Natural killer cell (primary cell): ENCODE data around the gene SLC6A11. TPM values are rescaled to one million over a fixed set of nuclear protein-coding genes. Genes with fewer than 3 reads are reported as not detected.

Source experiments
- ATAC-seq, 3 donors: fragments of 150-1000 bp in 2 of 3; fragments of 200-7000 bp in 1 of 3; cut with Tn5 transposase; 1 replicate in 1 of 3; 2 replicates in 2 of 3; pipeline ENCODE4 v1.10.0; 2021; ENCODE audit warnings: mild to moderate bottlenecking in 2 of 3, moderate library complexity in 2 of 3
- DNase-seq, 2 donors: peaks; one replicate each; pipeline versions ENCODE4 v3.0.0 to v3.0.0-alpha.2; 2013 to 2021; ENCODE audit warnings: mixed read lengths in 1 of 2
- H3K27ac ChIP-seq: one replicate; pipeline ENCODE4 v1.5.1; 2013; ENCODE audit warnings: mild to moderate bottlenecking, low read length
- H3K27me3 ChIP-seq: one replicate; pipeline ENCODE4 v1.6.1; 2013; ENCODE audit warnings: low read length; ENCODE audit not compliant: control insufficient read depth, insufficient read depth
- H3K36me3 ChIP-seq: one replicate; pipeline ENCODE4 v1.6.1; 2013; ENCODE audit warnings: low read length; ENCODE audit not compliant: control insufficient read depth, insufficient read depth
- H3K4me1 ChIP-seq: one replicate; pipeline ENCODE4 v1.6.1; 2013; ENCODE audit warnings: low read length; ENCODE audit not compliant: control insufficient read depth, insufficient read depth
- H3K4me3 ChIP-seq: one replicate; pipeline ENCODE4 v1.5.1; 2013; ENCODE audit warnings: low read length
- H3K9me3 ChIP-seq: one replicate; pipeline ENCODE4 v1.6.1; 2013; ENCODE audit warnings: low read length; ENCODE audit not compliant: control insufficient read depth, insufficient read depth
- H3K27ac Mint-ChIP-seq, 2 donors: one replicate each; pipeline ENCODE4 v1.8.0; 2022; ENCODE audit warnings: mild to moderate bottlenecking in 2 of 2, mixed read lengths in 2 of 2, moderate library complexity in 1 of 2
- H3K27me3 Mint-ChIP-seq, 2 donors: one replicate each; pipeline ENCODE4 v1.8.0; 2022; ENCODE audit warnings: low read depth in 2 of 2, mixed read lengths in 2 of 2
- H3K36me3 Mint-ChIP-seq: one replicate; pipeline ENCODE4 v1.8.0; 2022; ENCODE audit warnings: mixed read lengths
- H3K4me1 Mint-ChIP-seq, 2 donors: one replicate each; pipeline ENCODE4 v1.8.0; 2022; ENCODE audit warnings: mixed read lengths in 2 of 2
- H3K4me3 Mint-ChIP-seq: one replicate; pipeline ENCODE4 v1.8.0; 2022; ENCODE audit warnings: mild to moderate bottlenecking, moderate library complexity, mixed read lengths
- H3K9me3 Mint-ChIP-seq, 2 donors: one replicate each; pipeline ENCODE4 v1.8.0; 2022; ENCODE audit warnings: mixed read lengths in 2 of 2
- WGBS: methylation state at CpG from one replicate; pipeline ENCODE4 v1.1.7; 2013; ENCODE audit warnings: missing lambda C conversion rate; ENCODE audit not compliant: insufficient coverage; 5-methylcytosine and 5-hydroxymethylcytosine counted together
- intact Hi-C: fragments of 100-400 bp; cut with micrococcal nuclease; formaldehyde crosslinking; loops from one replicate; pipeline ENCODE4 v1.14.2; 2022
- total RNA-seq, 4 donors: library from RNA; stranded (reverse); fragments of 120-200 nt in 1 of 4; gene quantifications; one replicate each; pipeline versions ENCODE4 v1.2.3 to v1.2.4, GENCODE V29; 2013 to 2022
- TF ChIP-seq, protein P1 (sequence below): fragments of 200-600 bp; IDR thresholded peaks from one replicate; pipeline ENCODE4 v1.8.0; 2022; ENCODE audit warnings: antibody characterized with exemption

The SLC6A11 gene
- total RNA-seq, 3 donors from 2014 or later (not counting 1 experiment from before 2014, with no cell fraction given) = not detected

GRCh38 chr3:10962481-10963036, 146.5 kb downstream of the SLC6A11 start:
- DNase-seq = no peak
- peaks cover 6 to 11% of the 10 kb centered on the region in 2 donors for H3K27me3 Mint-ChIP-seq
- H3K4me1 Mint-ChIP-seq = no peaks in the 10 kb centered on the region
- H3K27ac Mint-ChIP-seq = no peak overlapping the region
- WGBS = 73% methylated on average over 4 of the region's 5 CpGs
- Histone ChIP-seq H3K36me3 (no peaks in the 10 kb centered on the region), H3K4me1 (no peaks in the 10 kb centered on the region), H3K27ac (no peak overlapping the region), H3K9me3 (no peaks in the 10 kb centered on the region), H3K4me3 (no peak overlapping the region), H3K27me3 (no peaks in the 10 kb centered on the region)
- ATAC-seq = no peak
- H3K4me3 Mint-ChIP-seq = no peak overlapping the region
- TF ChIP-seq, protein P1, sequence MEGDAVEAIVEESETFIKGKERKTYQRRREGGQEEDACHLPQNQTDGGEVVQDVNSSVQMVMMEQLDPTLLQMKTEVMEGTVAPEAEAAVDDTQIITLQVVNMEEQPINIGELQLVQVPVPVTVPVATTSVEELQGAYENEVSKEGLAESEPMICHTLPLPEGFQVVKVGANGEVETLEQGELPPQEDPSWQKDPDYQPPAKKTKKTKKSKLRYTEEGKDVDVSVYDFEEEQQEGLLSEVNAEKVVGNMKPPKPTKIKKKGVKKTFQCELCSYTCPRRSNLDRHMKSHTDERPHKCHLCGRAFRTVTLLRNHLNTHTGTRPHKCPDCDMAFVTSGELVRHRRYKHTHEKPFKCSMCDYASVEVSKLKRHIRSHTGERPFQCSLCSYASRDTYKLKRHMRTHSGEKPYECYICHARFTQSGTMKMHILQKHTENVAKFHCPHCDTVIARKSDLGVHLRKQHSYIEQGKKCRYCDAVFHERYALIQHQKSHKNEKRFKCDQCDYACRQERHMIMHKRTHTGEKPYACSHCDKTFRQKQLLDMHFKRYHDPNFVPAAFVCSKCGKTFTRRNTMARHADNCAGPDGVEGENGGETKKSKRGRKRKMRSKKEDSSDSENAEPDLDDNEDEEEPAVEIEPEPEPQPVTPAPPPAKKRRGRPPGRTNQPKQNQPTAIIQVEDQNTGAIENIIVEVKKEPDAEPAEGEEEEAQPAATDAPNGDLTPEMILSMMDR = no peak
- H3K36me3 Mint-ChIP-seq = no peaks in the 10 kb centered on the region
- no peaks in the 10 kb centered on the region for H3K9me3 Mint-ChIP-seq
- intact Hi-C loops = no loop called here

- H3K9me3 ChIP-seq = no peaks in the 10 kb centered on the region
- Mint-ChIP-seq H3K27me3 (peaks cover 12 to 20% of the 10 kb centered on the region in 2 donors), H3K27ac (no peak overlapping the region), H3K36me3 (no peaks in the 10 kb centered on the region), H3K9me3 (no peaks in the 10 kb centered on the region), H3K4me1 (no peaks in the 10 kb centered on the region), H3K4me3 (no peak overlapping the region)
- no peaks in the 10 kb centered on the region for H3K4me1 ChIP-seq
- DNase-seq (no peak), ATAC-seq (no peak)
- H3K4me3 ChIP-seq = no peak overlapping the region
- intact Hi-C loops = no loop called here
- 80% methylated on average over 4 of the region's 6 CpGs for WGBS
- H3K36me3 ChIP-seq = no peaks in the 10 kb centered on the region
- TF ChIP-seq, protein P1 = no peak
- H3K27ac ChIP-seq = no peak overlapping the region
- H3K27me3 ChIP-seq = no peaks in the 10 kb centered on the region
Observed at GRCh38 chr3:10964537-10965167, 148.6 kb downstream of the SLC6A11 start.

GRCh38 chr3:10968401-10968800, 152.4 kb downstream of the SLC6A11 start:
- no peak overlapping the region for H3K4me3 ChIP-seq

More at GRCh38 chr3:10968401-10968800, 152.4 kb downstream of the SLC6A11 start:
- intact Hi-C loops = no loop called here
- ATAC-seq (no peak), DNase-seq (no peak)
- no peaks in the 10 kb centered on the region for H3K36me3 ChIP-seq
- no peaks in the 10 kb centered on the region for H3K4me1 Mint-ChIP-seq
- peaks cover 11 to 19% of the 10 kb centered on the region in 2 donors for H3K27me3 Mint-ChIP-seq
- no peak overlapping the region for H3K27ac Mint-ChIP-seq
- H3K27me3 ChIP-seq = no peaks in the 10 kb centered on the region
- H3K4me3 Mint-ChIP-seq = no peak overlapping the region
- 46% methylated on average over 4 of the region's 4 CpGs for WGBS
- H3K36me3 Mint-ChIP-seq = no peaks in the 10 kb centered on the region
- no peaks in the 10 kb centered on the region for H3K4me1 ChIP-seq
- H3K27ac ChIP-seq = no peak overlapping the region
- TF ChIP-seq, protein P1 = no peak
- H3K9me3 ChIP-seq = no peaks in the 10 kb centered on the region
- no peaks in the 10 kb centered on the region for H3K9me3 Mint-ChIP-seq
